Uterus (tissue), 4 donors: ENCODE results near the gene SORBS1. TPM values are rescaled to one million over a fixed set of nuclear protein-coding genes. Genes with fewer than 3 reads are reported as not detected.
A peak's percentile ranks its signal among the peaks of the same experiment; 100 is the strongest.

Experiments used
- DNase-seq, 2 donors: peaks; one replicate each; pipeline ENCODE4 v3.0.0-alpha.2; 2019 to 2020
- H3K27ac ChIP-seq, 2 donors: fragments of 200-600 bp; sonication (generic); 1 replicate in 1 of 2; 2 replicates in 1 of 2; pipeline ENCODE4 v1.5.1; 2016 to 2018
- H3K27me3 ChIP-seq, 2 donors: fragments of 200-600 bp; sonication (generic); one replicate each; pipeline ENCODE4 v1.5.1; 2018 to 2019; ENCODE audit warnings: control low read depth in 1 of 2
- H3K36me3 ChIP-seq, 2 donors: fragments of 200-600 bp; sonication (generic); one replicate each; pipeline ENCODE4 v1.5.1; 2019; ENCODE audit warnings: control low read depth in 1 of 2
- H3K4me1 ChIP-seq, 2 donors: fragments of 200-600 bp; sonication (generic); one replicate each; pipeline ENCODE4 v1.5.1; 2018 to 2019; ENCODE audit warnings: control low read depth in 1 of 2
- H3K4me3 ChIP-seq, 2 donors: fragments of 200-600 bp; sonication (generic); 1 replicate in 1 of 2; 2 replicates in 1 of 2; pipeline ENCODE4 v1.5.1; 2018 to 2019; ENCODE audit warnings: mild to moderate bottlenecking in 1 of 2
- H3K9me3 ChIP-seq, 2 donors: fragments of 200-600 bp; sonication (generic); one replicate each; pipeline ENCODE4 v1.5.1; 2019; ENCODE audit warnings: control low read depth in 1 of 2
- CTCF ChIP-seq, 4 experiments: fragments of 200-600 bp in 2 of 4; fragments of 450-650 bp in 2 of 4; sonication (generic) in 2 of 4; IDR thresholded peaks; one replicate each; pipeline ENCODE4 v1.5.1; 2016 to 2019; ENCODE audit warnings: antibody characterized with exemption in 4 of 4, mild to moderate bottlenecking in 2 of 4, moderate library complexity in 1 of 4
- POLR2A ChIP-seq, 2 donors: fragments of 450-650 bp; IDR thresholded peaks; one replicate each; pipeline ENCODE4 v1.6.1; 2016; ENCODE audit warnings: antibody characterized with exemption in 2 of 2, mild to moderate bottlenecking in 1 of 2, moderate library complexity in 1 of 2
- intact Hi-C: fragments of 100-400 bp; cut with DNase I; formaldehyde crosslinking; loops from one replicate; pipeline ENCODE4 v1.15.1; 2023; ENCODE audit warnings: low total_unique reads
- total RNA-seq, 4 donors: library from RNA; depleted of rRNA in 3 of 4; stranded (reverse); fragments of >200 nt in 3 of 4; gene quantifications; one replicate each; pipeline versions ENCODE4 v1.1.0 to v1.2.4, GENCODE V29; 2014 to 2023
- donor health status: DM: yes; HTN: yes; CAD: no.

The SORBS1 gene
- total RNA-seq, 4 donors from 2014 or later, result 89.9 to 422 (median 271) TPM

- Histone ChIP-seq H3K27me3 (no peaks in the 10 kb centered on the region), H3K4me1 (no peaks in the 10 kb centered on the region), H3K4me3 (no peak overlapping the region), H3K36me3 (no peaks in the 10 kb centered on the region), H3K9me3 (no peaks in the 10 kb centered on the region), H3K27ac (peak overlapping the region; percentile 77 to 94)
- intact Hi-C loops, result no loop called here
- no peak for DNase-seq
- TF ChIP-seq CTCF (IDR thresholded peaks at IDR 0.05) (no peak), POLR2A (IDR thresholded peaks at IDR 0.05) (no peak)
These were observed 23.6 kb downstream of the SORBS1 start for GRCh38 chr10:95537542-95537927.

- Histone ChIP-seq H3K4me1 (no peaks in the 10 kb centered on the region), H3K9me3 (no peaks in the 10 kb centered on the region), H3K36me3 (no peaks in the 10 kb centered on the region), H3K27ac (peak overlapping the region; percentile 77 to 94), H3K4me3 (no peak overlapping the region), H3K27me3 (no peaks in the 10 kb centered on the region)
- no peak for DNase-seq
- intact Hi-C loops, result no loop called here
- TF ChIP-seq POLR2A (IDR thresholded peaks at IDR 0.05) (no peak), CTCF (IDR thresholded peaks at IDR 0.05) (no peak)
These were observed 24.2 kb downstream of the SORBS1 start for GRCh38 chr10:95536894-95537541.

GRCh38 chr10:95536017-95536416 is 25.2 kb downstream of the SORBS1 start:
- H3K36me3 ChIP-seq, result no peaks in the 10 kb centered on the region
- intact Hi-C loops, result no loop called here
- H3K9me3 ChIP-seq, result no peaks in the 10 kb centered on the region
- H3K27me3 ChIP-seq, result no peaks in the 10 kb centered on the region
- peak in 1 of 2 donors; percentile 60 for DNase-seq
- no peak overlapping the region for H3K4me3 ChIP-seq
- TF ChIP-seq POLR2A (IDR thresholded peaks at IDR 0.05) (no peak), CTCF (IDR thresholded peaks at IDR 0.05) (peak in 1 of 4 experiments; percentile 18)
- H3K27ac ChIP-seq, result peak overlapping the region; percentile 77 to 94
- peaks cover 0 to 2% of the 10 kb centered on the region in 2 donors for H3K4me1 ChIP-seq

- Histone ChIP-seq H3K36me3 (no peaks in the 10 kb centered on the region), H3K4me1 (peaks cover 0 to 6% of the 10 kb centered on the region in 2 donors), H3K9me3 (no peaks in the 10 kb centered on the region), H3K27me3 (no peaks in the 10 kb centered on the region), H3K27ac (peak overlapping the region; percentile 77 to 94), H3K4me3 (no peak overlapping the region)
- no peak for DNase-seq
- intact Hi-C loops, result no loop called here
- TF ChIP-seq POLR2A (IDR thresholded peaks at IDR 0.05) (no peak), CTCF (IDR thresholded peaks at IDR 0.05) (no peak)
These were observed 25.6 kb downstream of the SORBS1 start for GRCh38 chr10:95535526-95535925.

GRCh38 chr10:95533590-95533989 is 27.6 kb downstream of the SORBS1 start:
- H3K27ac ChIP-seq, result peak overlapping the region; percentile 77 to 94
- intact Hi-C loops, result no loop called here
- no peak for TF ChIP-seq CTCF (IDR thresholded peaks at IDR 0.05)
- TF ChIP-seq POLR2A (IDR thresholded peaks at IDR 0.05), result no peak

More at GRCh38 chr10:95533590-95533989, 27.6 kb downstream of the SORBS1 start:
- Histone ChIP-seq H3K4me3 (no peak overlapping the region), H3K9me3 (no peaks in the 10 kb centered on the region), H3K36me3 (no peaks in the 10 kb centered on the region), H3K4me1 (peaks cover 0 to 12% of the 10 kb centered on the region in 2 donors), H3K27me3 (no peaks in the 10 kb centered on the region)
- DNase-seq, result no peak
